Panc1 (cell line): ENCODE measurements around the gene MOB3C. TPM values are rescaled to one million over a fixed set of nuclear protein-coding genes. Genes with fewer than 3 reads are reported as not detected.

ENCODE experiments used
- ATAC-seq: fragments of 200-7000 bp; cut with Tn5 transposase; 2 replicates; pipeline ENCODE4 v1.9.1; 2020; ENCODE audit warnings: mild to moderate bottlenecking, moderate library complexity
- BruUV-seq: library from RNA; stranded (reverse); fragments of 400-500 nt; replicated peaks from 2 replicates; lab custom pipeline; 2021; lab: Mats Ljungman, UMichigan
- CTCF ChIA-PET: fragments of 300-600 bp; sonication (Branson Sonifier 250); formaldehyde crosslinking; loops from one replicate; lab custom pipeline; 2022; ENCODE audit warnings: antibody characterized with exemption; lab: Charles Lee
- POLR2A ChIA-PET: fragments of 300-600 bp; sonication (Branson Sonifier 250); formaldehyde crosslinking; loops from one replicate; lab custom pipeline; 2022; ENCODE audit warnings: antibody characterized with exemption; lab: Charles Lee
- DNase-seq: peaks from one replicate; pipeline ENCODE4 v3.0.0-alpha.2; 2010; ENCODE audit warnings: low read depth, low spot score
- H3K27ac ChIP-seq: 2 replicates; pipeline ENCODE4 v1.5.1; 2011; ENCODE audit warnings: mild to moderate bottlenecking, low read length, inconsistent platforms
- H3K27me3 ChIP-seq: fragments of 200-500 bp; sonication (Bioruptor generic); 2 replicates; pipeline ENCODE4 v1.6.0; 2014; ENCODE audit warnings: low read length, inconsistent platforms; ENCODE audit not compliant: control insufficient read depth, insufficient read depth
- H3K36me3 ChIP-seq: fragments of 200-500 bp; sonication (Bioruptor generic); 2 replicates; pipeline ENCODE4 v1.5.1; 2014; ENCODE audit warnings: inconsistent platforms, mild to moderate bottlenecking, low read length, moderate library complexity; ENCODE audit not compliant: control insufficient read depth, insufficient read depth
- H3K4me1 ChIP-seq: 2 replicates; pipeline ENCODE4 v1.5.1; 2011; ENCODE audit warnings: inconsistent platforms, mild to moderate bottlenecking, low read length, moderate library complexity; ENCODE audit not compliant: control insufficient read depth, insufficient read depth
- H3K4me3 ChIP-seq, 2 experiments: 2 replicates each; pipeline ENCODE4 v1.5.1; 2011 to 2012; ENCODE audit warnings: low read depth in 2 of 2, low read length in 2 of 2, mild to moderate bottlenecking in 2 of 2, inconsistent platforms in 1 of 2, moderate library complexity in 1 of 2
- H3K9me3 ChIP-seq: fragments of 200-500 bp; sonication (Bioruptor generic); 2 replicates; pipeline ENCODE4 v1.5.1; 2014; ENCODE audit warnings: low read depth, mild to moderate bottlenecking, inconsistent platforms, low read length, moderate library complexity; ENCODE audit not compliant: control insufficient read depth, insufficient read depth
- POLR2AphosphoS5 ChIP-seq: IDR thresholded peaks from 2 replicates; pipeline ENCODE4 v1.6.1; 2012; ENCODE audit warnings: mild to moderate bottlenecking, low read depth, low read length, moderate library complexity
- SIN3A ChIP-seq: IDR thresholded peaks from 2 replicates; pipeline ENCODE4 v1.6.1; 2012; ENCODE audit warnings: low read depth, mild to moderate bottlenecking, low read length, moderate library complexity, borderline replicate concordance; ENCODE audit not compliant: insufficient read depth
- TCF7L2 ChIP-seq: IDR thresholded peaks from 2 replicates; pipeline ENCODE4 v1.6.1; 2011; ENCODE audit warnings: mild to moderate bottlenecking, low read depth, low read length, inconsistent platforms
- in situ Hi-C: cut with HindIII; loops from 2 replicates; pipeline ENCODE4 v1.10.0; 2016; ENCODE audit warnings: low sequenced_read_pairs, low pct_unique_long_range_greater_than_20kb
- intact Hi-C: fragments of 100-400 bp; cut with micrococcal nuclease; formaldehyde crosslinking; loops from one replicate; pipeline ENCODE4 v1.10.0; 2022; ENCODE audit not compliant: unreplicated experiment
- total RNA-seq: library from RNA; stranded (reverse); gene quantifications from one replicate; pipeline ENCODE4 v1.2.1, GENCODE V29; 2021; ENCODE audit not compliant: unreplicated experiment
- TF ChIP-seq, protein P1 (sequence below): fragments of 450-650 bp; IDR thresholded peaks from 2 replicates; pipeline ENCODE4 v1.5.1; 2017; ENCODE audit warnings: mild to moderate bottlenecking
- TF ChIP-seq, protein P2 (sequence below), 2 experiments: IDR thresholded peaks; 2 replicates each; pipeline ENCODE4 v1.6.1; 2011 to 2012; ENCODE audit warnings: low read depth in 2 of 2, control low read depth in 1 of 2, low read length in 1 of 2, mild to moderate bottlenecking in 1 of 2, moderate library complexity in 1 of 2; ENCODE audit not compliant: insufficient read depth in 1 of 2

MOB3C gene
- total RNA-seq, 1 experiment from 2014 or later, result 10.5 TPM

DNA sequence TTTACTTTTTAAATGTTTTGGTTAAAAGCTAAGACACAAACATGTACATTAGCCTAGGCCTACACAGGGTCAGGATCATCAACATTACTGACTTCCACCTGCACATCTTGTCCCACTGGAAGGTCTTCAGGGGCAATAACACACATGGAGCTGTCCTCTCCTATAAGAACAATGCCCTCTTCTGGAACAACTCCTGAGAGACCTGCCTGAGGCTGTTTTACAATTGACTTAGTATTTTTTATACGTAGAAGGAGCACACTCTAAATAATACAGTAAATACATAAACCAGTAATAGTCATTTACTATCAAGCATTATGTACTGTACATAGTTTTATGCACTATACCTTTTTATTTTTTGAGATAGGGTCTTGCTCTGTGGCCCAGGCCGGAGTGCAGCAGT is 14.1 kb upstream of the MOB3C start:
- H3K27me3 ChIP-seq, result no peaks in the 10 kb centered on the region
- intact Hi-C loops, result no loop called here
- in situ Hi-C loops, result no loop called here

DNA sequence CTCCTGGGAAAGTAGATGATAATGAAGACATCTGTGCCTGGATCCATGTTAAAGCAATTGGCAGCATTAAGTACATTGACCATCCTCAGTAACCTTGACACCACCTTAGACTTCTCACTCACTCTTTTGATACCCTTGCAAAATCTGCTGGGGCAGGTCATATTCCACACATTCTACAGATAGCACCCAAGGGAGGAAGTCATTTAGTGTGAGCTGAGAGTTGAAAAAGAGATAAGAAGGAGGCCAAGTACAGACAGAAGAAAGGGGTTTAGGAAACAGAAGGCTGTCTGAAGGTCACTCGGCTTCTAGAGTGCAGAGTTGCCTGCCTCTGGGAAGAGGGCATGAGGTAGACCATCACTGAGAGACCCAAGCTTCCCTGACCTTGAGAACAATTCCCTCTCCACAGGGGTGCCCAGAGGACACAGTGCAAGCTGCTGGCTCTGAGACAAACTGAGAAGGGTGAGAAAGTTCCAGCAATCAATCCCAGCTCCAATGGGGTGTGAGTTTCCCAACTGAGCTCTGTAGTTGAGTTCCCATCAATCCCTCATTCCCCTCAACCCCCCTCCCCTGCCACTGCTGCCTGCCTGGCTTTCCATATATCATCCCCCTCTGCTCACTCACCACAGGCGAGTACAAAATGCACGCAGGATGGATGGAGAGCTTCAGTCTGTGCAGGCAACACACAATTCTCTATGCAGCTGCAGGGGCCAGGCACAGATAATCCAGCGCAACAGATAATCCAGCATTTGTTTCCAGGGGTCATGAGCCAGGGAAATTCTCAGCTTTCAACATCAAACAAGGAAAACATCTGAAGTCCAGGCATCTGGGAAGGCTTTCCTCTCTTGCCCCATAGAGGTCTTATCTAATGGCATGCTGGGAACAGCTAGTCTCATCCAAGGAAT is 7.4 kb upstream of the MOB3C start:
- ATAC-seq (no peak), DNase-seq (no peak)
- H3K9me3 ChIP-seq, result no peaks in the 10 kb centered on the region
- in situ Hi-C loops, result no loop called here
- no peak overlapping the region for H3K4me3 ChIP-seq
- H3K36me3 ChIP-seq, result no peaks in the 10 kb centered on the region
- TF ChIP-seq, protein P1, sequence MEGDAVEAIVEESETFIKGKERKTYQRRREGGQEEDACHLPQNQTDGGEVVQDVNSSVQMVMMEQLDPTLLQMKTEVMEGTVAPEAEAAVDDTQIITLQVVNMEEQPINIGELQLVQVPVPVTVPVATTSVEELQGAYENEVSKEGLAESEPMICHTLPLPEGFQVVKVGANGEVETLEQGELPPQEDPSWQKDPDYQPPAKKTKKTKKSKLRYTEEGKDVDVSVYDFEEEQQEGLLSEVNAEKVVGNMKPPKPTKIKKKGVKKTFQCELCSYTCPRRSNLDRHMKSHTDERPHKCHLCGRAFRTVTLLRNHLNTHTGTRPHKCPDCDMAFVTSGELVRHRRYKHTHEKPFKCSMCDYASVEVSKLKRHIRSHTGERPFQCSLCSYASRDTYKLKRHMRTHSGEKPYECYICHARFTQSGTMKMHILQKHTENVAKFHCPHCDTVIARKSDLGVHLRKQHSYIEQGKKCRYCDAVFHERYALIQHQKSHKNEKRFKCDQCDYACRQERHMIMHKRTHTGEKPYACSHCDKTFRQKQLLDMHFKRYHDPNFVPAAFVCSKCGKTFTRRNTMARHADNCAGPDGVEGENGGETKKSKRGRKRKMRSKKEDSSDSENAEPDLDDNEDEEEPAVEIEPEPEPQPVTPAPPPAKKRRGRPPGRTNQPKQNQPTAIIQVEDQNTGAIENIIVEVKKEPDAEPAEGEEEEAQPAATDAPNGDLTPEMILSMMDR, result no peak
- TF ChIP-seq, protein P2, sequence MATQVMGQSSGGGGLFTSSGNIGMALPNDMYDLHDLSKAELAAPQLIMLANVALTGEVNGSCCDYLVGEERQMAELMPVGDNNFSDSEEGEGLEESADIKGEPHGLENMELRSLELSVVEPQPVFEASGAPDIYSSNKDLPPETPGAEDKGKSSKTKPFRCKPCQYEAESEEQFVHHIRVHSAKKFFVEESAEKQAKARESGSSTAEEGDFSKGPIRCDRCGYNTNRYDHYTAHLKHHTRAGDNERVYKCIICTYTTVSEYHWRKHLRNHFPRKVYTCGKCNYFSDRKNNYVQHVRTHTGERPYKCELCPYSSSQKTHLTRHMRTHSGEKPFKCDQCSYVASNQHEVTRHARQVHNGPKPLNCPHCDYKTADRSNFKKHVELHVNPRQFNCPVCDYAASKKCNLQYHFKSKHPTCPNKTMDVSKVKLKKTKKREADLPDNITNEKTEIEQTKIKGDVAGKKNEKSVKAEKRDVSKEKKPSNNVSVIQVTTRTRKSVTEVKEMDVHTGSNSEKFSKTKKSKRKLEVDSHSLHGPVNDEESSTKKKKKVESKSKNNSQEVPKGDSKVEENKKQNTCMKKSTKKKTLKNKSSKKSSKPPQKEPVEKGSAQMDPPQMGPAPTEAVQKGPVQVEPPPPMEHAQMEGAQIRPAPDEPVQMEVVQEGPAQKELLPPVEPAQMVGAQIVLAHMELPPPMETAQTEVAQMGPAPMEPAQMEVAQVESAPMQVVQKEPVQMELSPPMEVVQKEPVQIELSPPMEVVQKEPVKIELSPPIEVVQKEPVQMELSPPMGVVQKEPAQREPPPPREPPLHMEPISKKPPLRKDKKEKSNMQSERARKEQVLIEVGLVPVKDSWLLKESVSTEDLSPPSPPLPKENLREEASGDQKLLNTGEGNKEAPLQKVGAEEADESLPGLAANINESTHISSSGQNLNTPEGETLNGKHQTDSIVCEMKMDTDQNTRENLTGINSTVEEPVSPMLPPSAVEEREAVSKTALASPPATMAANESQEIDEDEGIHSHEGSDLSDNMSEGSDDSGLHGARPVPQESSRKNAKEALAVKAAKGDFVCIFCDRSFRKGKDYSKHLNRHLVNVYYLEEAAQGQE (IDR thresholded peaks at IDR 0.05; ENCODE audit: insufficient read depth in 1 of 2, low read depth in 2 of 2, low read length in 1 of 2), result no peak
- TF ChIP-seq TCF7L2 (no peak), POLR2AphosphoS5 (no peak)
- no peak overlapping the region for H3K27ac ChIP-seq
- BruUV-seq, result no TSS peak
- intact Hi-C loops, result loop anchor here (2.0 kb wide), 1 partner anchor 101 kb away; no protein-coding TSS in a partner anchor
- ChIA-PET POLR2A (no interaction called here), CTCF (interaction anchor here (0.6 kb wide), 1 partner anchor 10 kb away, joined by 3 read pairs; no protein-coding TSS in a partner anchor)
- peaks cover 7% of the 10 kb centered on the region; the same call in 1 of the 2 replicates for H3K4me1 ChIP-seq
- H3K27me3 ChIP-seq, result no peaks in the 10 kb centered on the region

More for the DNA sequence above, 14.1 kb upstream of the MOB3C start:
- Histone ChIP-seq H3K27ac (no peak overlapping the region), H3K36me3 (no peaks in the 10 kb centered on the region), H3K4me3 (no peak overlapping the region), H3K9me3 (no peaks in the 10 kb centered on the region), H3K4me1 (no peaks in the 10 kb centered on the region; the same call in 1 of the 2 replicates)
- no peak for ATAC-seq
- CTCF ChIA-PET, result no interaction called here
- TF ChIP-seq POLR2AphosphoS5, result no peak
- TF ChIP-seq SIN3A, result no peak
- TF ChIP-seq TCF7L2, result no peak
- TF ChIP-seq, protein P1, result no peak
- TF ChIP-seq, protein P2 (IDR thresholded peaks at IDR 0.05; ENCODE audit: insufficient read depth in 1 of 2, low read depth in 2 of 2, low read length in 1 of 2), result no peak
- no TSS peak for BruUV-seq
- POLR2A ChIA-PET, result no interaction called here
- DNase-seq, result no peak
